ENCODE data around the gene PDGFC.

PDGFC gene

DNA sequence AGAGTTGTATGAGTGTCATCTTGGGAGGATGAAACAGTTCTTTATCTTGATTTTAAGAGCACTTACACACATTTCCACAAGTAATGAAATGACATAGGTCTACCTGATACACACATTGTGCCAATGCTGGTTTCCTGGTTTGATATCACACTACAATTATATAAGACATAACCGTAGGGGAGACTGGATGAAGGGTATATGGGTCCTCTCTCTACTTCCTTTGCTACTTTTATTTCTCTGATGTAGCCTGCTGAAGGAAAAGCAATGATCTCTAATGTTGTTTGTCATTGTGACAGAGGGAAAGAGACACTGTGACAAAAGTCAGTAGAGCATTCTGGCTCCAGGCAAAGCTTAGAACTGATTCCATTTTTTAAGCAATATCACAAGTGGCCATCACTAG, 238.0 kb downstream of the PDGFC start:
- DNase-seq, result no peak

DNA sequence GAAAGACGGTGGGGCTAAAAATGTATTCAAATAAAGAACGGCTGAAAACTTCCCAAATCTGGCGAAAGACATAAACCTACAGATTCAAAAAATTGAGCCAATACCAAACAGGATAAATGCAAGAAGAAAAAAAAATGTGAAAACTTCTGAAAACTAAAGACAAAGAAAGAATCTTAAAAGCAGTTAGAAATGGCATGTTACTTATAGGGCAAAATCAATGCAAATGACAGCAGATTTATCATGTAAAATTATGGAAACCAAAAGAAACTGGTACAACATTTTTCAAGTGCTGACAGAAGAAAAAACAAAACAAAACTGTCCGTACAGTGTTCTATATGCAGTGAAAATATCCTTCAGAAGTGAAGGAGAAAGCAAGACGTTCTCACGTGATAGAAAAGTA, 239.0 kb downstream of the PDGFC start:
- DNase-seq, result no peak

GRCh38 chr4:156729416-156729815, 242.2 kb downstream of the PDGFC start:
- DNase-seq, result no peak

- DNase-seq, result no peak
Measured at GRCh38 chr4:156725257-156725656, 246.3 kb downstream of the PDGFC start.

- no peak for DNase-seq
Measured at GRCh38 chr4:156723951-156724668, 247.5 kb downstream of the PDGFC start.

DNA sequence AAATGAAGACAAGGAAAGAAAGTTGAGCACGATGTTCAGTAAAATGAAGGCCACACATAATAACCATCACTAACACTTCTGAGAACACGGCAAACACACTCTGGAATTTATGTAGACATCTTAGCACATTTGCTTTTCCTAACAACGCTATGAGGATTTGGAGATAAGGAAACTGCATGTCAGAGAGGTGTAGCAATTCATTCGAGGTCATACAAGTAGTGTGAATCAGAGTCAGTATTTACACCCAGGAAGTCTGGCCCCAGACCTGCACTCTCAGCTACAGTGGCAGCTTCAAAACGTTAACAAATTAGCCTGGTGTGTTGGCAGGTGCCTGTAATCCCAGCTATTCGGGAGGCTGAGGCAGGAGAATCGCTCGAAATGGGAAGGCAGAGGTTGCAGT, 253.4 kb downstream of the PDGFC start:
- DNase-seq, result no peak

DNA sequence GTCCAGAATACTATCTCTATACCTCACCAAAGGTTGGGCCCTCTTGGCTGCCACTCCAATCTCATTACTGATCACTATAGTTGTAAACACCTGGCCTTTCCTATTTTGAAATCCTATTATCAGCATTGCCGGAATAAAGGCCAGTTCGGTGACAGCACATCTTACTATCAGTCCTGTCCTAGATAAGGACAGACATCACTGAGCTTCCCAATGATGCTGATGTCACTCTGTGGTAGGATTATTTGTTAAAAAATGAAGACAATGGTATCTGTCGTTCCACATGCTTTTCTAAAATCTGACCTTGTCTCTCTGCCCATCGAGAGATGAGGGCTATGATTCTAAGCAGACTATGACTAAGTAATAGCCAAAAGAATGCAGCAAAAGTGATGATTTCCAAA, 260.4 kb downstream of the PDGFC start:
- DNase-seq, result no peak
